ENCODE measurements around the gene EIF1AD. TPM values are rescaled to one million over a fixed set of nuclear protein-coding genes. Genes with fewer than 3 reads are reported as not detected.

EIF1AD gene
- total RNA-seq, 4 donors from 2014 or later, result 29.3 to 35.0 (median 30.7) TPM

DNA sequence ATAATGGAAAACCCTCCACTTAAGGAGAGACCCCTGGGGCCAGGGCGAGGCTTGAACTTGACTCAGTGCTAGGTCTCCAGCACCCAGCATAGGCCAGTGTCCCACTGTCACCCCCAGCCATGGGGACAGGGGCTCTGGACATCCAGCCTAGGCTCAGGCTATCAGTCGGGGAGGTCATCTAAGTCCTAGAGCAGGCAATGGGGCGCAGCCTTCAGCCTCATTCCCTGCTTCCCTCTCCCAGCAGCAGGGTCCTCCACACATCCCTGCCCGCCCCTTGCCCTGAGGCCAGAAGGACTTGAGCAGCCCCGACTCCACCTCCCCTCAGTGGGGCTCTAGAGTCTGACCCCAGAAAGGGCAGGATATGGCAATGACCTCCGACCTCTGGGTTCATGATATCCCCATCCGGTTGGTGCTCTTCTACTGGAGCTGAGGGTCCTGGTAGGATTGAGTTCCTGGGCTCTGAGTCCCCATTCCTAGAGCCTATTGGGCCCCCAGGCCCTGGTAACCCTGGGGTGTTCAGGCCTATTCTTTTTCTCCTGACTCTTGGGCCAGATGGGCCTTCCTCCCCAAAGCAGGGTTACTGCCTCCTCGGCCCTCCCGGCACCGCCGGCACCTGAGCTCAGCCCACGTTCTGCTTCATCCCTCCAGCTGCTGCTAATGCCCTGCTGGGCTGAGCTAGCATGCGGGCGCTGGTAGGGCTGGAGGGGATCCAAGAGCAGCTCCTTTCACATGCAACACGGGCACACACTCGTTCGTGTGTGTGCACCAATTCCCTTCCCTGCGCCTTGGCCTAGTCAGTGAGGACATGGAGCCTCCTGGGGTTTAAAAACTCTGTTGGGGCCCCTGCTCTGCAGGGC lies 14.2 kb upstream of the EIF1AD start:
- ATAC-seq, result no peak
- Histone ChIP-seq H3K4me1 (peaks cover 0 to 9% (median 0%) of the 10 kb centered on the region in 3 donors), H3K36me3 (no peaks in the 10 kb centered on the region), H3K27me3 (peaks cover 43% of the 10 kb centered on the region), H3K27ac (no peak overlapping the region), H3K4me3 (no peak overlapping the region), H3K9me3 (no peaks in the 10 kb centered on the region)
- 74% methylated on average over 5 of the region's 18 CpGs; no CpG with 5 or more reads in 1 of the 2 donors for WGBS, 2 donors (ENCODE audit: low coverage in 1 of 2)
- TF ChIP-seq POLR2AphosphoS5 (IDR thresholded peaks at IDR 0.05) (no peak), POLR2A (IDR thresholded peaks at IDR 0.05) (no peak), EP300 (IDR thresholded peaks at IDR 0.05) (no peak)
- TF ChIP-seq, protein P1, sequence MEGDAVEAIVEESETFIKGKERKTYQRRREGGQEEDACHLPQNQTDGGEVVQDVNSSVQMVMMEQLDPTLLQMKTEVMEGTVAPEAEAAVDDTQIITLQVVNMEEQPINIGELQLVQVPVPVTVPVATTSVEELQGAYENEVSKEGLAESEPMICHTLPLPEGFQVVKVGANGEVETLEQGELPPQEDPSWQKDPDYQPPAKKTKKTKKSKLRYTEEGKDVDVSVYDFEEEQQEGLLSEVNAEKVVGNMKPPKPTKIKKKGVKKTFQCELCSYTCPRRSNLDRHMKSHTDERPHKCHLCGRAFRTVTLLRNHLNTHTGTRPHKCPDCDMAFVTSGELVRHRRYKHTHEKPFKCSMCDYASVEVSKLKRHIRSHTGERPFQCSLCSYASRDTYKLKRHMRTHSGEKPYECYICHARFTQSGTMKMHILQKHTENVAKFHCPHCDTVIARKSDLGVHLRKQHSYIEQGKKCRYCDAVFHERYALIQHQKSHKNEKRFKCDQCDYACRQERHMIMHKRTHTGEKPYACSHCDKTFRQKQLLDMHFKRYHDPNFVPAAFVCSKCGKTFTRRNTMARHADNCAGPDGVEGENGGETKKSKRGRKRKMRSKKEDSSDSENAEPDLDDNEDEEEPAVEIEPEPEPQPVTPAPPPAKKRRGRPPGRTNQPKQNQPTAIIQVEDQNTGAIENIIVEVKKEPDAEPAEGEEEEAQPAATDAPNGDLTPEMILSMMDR (IDR thresholded peaks at IDR 0.05), result no peak

DNA sequence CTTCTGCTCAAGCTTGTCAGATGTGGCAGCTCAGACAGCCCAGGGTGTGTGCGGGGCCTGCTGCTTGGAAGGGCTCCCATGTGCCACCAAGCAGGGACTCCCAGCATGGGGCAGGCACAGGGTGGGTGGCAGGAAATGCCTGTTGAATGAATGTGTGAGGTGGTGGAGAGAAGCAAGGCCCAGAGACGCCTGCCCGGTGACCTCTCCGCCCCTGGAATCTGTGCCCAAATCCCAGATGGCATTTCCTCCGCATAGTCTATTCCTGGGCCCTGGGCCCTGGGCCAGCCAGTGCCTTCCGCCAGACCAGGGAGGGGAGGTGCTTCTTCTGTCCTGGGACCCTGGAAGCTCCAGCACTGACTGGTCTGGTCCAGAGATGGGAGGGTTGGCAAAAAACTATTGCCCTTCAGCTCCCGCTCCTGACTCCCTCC lies 13.5 kb upstream of the EIF1AD start:
- TF ChIP-seq, protein P1 (IDR thresholded peaks at IDR 0.05), result no peak
- TF ChIP-seq POLR2A (IDR thresholded peaks at IDR 0.05), result no peak
- no peak for TF ChIP-seq POLR2AphosphoS5 (IDR thresholded peaks at IDR 0.05)
- WGBS, 2 donors (ENCODE audit: low coverage in 1 of 2), result 64 to 100% methylated on average over 1 to 4 of the region's 7 CpGs
- no peaks in the 10 kb centered on the region for H3K9me3 ChIP-seq
- peaks cover 43% of the 10 kb centered on the region for H3K27me3 ChIP-seq
- H3K4me1 ChIP-seq, result peaks cover 0 to 9% (median 0%) of the 10 kb centered on the region in 3 donors
- H3K27ac ChIP-seq, result no peak overlapping the region
- ATAC-seq, result peak; percentile 24
- no peak overlapping the region for H3K4me3 ChIP-seq
- H3K36me3 ChIP-seq, result no peaks in the 10 kb centered on the region

DNA sequence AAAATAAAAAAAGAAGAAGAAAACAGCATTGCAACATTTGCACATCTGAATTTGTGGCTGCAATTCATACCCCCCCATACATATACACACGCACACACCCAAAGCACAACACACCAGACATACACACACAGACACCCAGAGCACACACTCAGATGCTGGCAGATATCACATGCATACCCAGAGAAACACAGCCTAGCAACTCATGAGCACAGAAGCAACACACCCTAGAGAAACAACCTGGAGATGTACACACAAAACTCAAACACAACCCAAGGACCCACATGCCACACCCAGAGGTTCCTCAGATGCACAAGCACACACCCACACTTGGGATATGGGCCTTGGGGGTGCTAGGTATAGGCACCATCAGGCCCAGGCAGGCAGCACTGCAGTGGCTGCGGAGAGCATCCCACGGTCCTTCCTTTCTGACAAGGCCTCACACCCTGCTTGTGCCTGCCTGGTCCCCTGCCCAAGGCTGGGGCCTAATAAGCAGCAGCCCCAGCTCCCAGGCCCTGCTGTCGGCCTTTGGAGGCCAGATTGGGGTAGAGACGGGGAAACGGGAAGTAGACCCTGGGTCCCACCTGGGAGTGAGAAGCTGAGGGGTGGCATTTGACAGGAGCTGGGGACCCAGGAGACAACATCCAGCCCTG lies 13.0 kb upstream of the EIF1AD start:
- Histone ChIP-seq H3K27ac (no peak overlapping the region), H3K9me3 (no peaks in the 10 kb centered on the region), H3K27me3 (peaks cover 40% of the 10 kb centered on the region), H3K4me1 (peaks cover 0 to 9% (median 0%) of the 10 kb centered on the region in 3 donors), H3K4me3 (no peak overlapping the region), H3K36me3 (no peaks in the 10 kb centered on the region)
- no peak for ATAC-seq
- TF ChIP-seq POLR2AphosphoS5 (IDR thresholded peaks at IDR 0.05) (no peak), EP300 (IDR thresholded peaks at IDR 0.05) (no peak), POLR2A (IDR thresholded peaks at IDR 0.05) (no peak)
- TF ChIP-seq, protein P1 (IDR thresholded peaks at IDR 0.05), result no peak
- 85 to 100% methylated on average over 1 to 2 of the region's 6 CpGs for WGBS, 2 donors (ENCODE audit: low coverage in 1 of 2)

DNA sequence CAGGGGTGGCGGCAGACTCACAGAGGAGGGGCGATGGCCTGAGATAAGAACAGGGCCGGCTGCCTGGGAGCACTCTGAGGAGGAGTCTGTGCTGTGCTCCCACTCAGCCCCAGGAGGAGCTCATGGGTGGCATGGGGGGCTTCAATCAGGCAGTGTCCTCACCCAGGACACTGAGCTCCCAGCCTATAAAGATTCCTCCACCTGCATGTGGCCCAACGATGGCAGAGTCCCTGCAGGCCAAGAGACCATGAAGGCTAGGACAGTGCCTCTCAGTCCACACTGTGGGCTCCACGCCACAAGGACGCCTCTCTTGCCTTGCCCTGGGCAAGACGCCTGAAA lies 11.8 kb upstream of the EIF1AD start:
- H3K27ac ChIP-seq, result no peak overlapping the region
- WGBS, 2 donors (ENCODE audit: low coverage in 1 of 2), result 90% methylated on average over 3 of the region's 7 CpGs; no CpG with 5 or more reads in 1 of the 2 donors
- TF ChIP-seq EP300 (IDR thresholded peaks at IDR 0.05) (no peak), POLR2A (IDR thresholded peaks at IDR 0.05) (no peak)
- TF ChIP-seq, protein P1 (IDR thresholded peaks at IDR 0.05), result no peak
- ATAC-seq, result no peak
- peaks cover 0 to 9% (median 0%) of the 10 kb centered on the region in 3 donors for H3K4me1 ChIP-seq
- peaks cover 40% of the 10 kb centered on the region for H3K27me3 ChIP-seq
- H3K4me3 ChIP-seq, result no peak overlapping the region
- no peaks in the 10 kb centered on the region for H3K36me3 ChIP-seq
- H3K9me3 ChIP-seq, result no peaks in the 10 kb centered on the region
